GM19240 (cell line): ENCODE data around the gene MAP1S.

Experiments
- DNase-seq: peaks from one replicate; pipeline ENCODE4 v3.0.0; 2011; ENCODE audit warnings: low spot score; ENCODE audit not compliant: insufficient read length

Gene MAP1S

DNA sequence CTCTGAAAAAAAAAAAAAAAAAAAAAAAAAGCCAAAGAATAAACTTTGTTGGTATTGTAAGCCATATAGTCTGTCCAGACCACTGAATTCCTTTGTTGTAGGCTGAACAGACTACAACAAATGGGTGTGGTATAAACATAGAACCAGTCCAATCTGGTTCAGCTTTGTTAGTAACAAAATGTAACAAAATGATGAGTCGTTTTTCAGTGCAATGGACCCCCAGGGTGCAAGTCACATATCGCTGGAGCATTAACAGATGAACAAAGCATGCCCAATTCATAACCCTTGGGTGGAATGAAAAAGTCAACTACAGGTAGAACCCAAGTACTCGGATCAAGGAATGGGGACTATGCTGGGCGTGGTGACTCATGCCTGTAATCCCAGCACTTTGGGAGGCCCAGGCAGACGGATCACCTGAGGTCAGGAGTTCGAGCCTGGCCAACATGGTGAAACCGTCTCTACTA lies 18.4 kb downstream of the MAP1S start:
- no peak for DNase-seq

GRCh38 chr19:17739121-17739875 lies 20.0 kb downstream of the MAP1S start:
- DNase-seq: no peak

DNA sequence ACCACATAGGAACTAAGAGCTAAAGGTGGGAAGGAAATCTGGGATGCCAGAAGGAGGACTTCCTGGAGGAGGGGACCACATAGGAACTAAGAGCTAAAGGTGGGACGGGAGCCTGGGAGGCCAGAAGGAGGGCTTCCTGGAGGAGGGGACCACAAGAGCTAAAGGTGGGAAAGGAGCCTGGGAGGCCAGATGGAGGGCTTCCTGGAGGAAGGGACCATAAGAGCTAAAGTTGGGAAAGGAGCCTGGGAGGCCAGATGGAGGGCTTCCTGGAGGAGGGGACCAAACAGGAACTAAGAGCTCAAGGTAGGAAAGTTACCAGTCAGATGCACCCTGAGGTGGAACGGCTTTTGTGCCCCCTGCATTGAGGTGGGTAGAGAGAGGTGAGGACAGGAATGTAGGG lies 22.2 kb downstream of the MAP1S start:
- DNase-seq: no peak

GRCh38 chr19:17743874-17744580 lies 24.7 kb downstream of the MAP1S start:
- no peak for DNase-seq

- peak; percentile 91 for DNase-seq
Observed at GRCh38 chr19:17747205-17748098, 28.2 kb downstream of the MAP1S start.

DNA sequence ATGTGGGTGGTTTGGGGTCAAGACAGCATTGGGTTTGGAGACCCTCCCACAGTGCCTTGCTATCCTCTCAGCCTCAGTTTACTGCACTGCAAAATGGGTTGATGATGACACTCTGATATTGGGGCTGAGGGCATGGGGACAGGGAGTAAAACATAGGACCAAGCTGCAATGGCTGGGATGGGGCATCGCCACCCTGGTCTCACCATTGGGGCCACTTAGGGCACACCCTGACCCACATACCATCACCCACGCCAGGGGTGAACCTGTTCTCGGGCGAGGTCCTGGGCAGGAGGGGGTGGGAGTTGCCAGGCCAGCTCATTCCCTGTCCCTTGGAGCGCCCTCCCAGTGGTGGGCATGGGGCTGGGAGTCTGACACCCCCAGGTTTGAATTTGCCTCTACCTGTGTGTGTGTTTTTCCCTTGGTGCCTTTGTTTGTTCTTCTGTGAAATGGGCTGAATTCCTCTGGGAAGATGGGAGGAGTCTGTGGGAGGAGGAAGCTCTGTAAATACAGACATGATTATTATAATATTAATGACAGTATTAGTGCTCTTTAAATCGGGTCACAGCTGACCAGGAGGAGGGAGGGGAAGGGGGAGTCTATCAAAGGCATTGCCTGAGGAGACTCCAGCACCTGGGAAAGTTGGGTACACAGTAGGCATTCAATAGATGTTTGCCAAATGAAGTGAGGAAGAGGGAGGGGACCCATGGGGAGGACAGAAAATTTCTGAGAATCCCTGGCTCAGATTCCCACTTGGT lies 29.8 kb downstream of the MAP1S start:
- DNase-seq: no peak

GRCh38 chr19:17749912-17750317 lies 30.6 kb downstream of the MAP1S start:
- no peak for DNase-seq

DNA sequence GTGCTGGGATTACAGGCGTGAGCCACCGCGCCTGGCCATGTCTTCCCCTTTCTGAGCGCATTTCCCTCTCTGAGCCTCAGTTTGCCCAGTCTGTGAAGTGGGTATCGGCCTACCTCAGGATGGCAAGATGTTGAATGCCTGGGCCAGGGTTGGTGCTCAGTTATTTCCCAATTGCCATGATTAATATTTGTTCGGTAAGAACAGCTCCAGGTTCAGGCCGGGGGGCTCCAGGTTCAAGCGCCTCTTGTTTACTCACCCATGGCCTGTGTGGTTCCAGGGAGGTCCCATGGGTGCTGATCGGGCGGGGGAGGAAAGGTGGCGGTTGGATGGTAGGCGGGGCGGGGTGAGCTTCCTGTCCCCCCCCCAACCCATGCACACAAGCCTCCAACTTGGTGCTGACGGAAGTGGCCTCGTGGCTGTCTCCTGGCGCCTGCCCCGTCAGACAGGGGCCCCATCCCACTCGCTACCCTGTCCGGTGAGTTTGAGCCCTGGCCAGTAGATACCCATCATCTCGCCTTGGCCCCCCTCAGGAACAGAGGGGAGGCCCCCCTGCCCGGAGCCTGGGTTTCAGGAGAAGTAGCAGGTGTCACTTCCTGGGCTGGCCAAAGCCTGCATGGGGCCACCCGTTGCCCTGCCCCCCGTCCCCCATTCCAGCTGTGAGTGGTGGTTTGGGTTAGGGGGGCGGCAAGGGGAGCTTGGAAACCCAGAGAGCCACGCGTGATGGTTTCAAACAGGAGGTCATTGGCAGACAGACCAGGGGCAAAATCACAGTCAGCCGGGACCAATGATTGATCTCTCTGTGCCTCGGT lies 32.0 kb downstream of the MAP1S start, which contains the start of gene FCHO1:
Gene FCHO1, plus strand, starts transcription at position 375 of the 809 bp plus-strand sequence. CDS start 3,688 bp downstream, outside the sequence.
- peak; percentile 64 for DNase-seq

- no peak for DNase-seq
Observed at GRCh38 chr19:17751912-17752273, 32.6 kb downstream of the MAP1S start.

- no peak for DNase-seq
Observed at GRCh38 chr19:17752865-17753639, 33.8 kb downstream of the MAP1S start.

GRCh38 chr19:17753976-17754375 lies 34.7 kb downstream of the MAP1S start:
- DNase-seq: no peak

GRCh38 chr19:17754634-17755442 lies 35.6 kb downstream of the MAP1S start:
- no peak for DNase-seq

- DNase-seq: no peak
Observed at GRCh38 chr19:17755443-17755890, 36.2 kb downstream of the MAP1S start.

GRCh38 chr19:17755977-17756670 lies 36.8 kb downstream of the MAP1S start:
- peak; percentile 47 for DNase-seq

- DNase-seq: no peak
Observed at GRCh38 chr19:17757125-17757524, 37.8 kb downstream of the MAP1S start.

DNA sequence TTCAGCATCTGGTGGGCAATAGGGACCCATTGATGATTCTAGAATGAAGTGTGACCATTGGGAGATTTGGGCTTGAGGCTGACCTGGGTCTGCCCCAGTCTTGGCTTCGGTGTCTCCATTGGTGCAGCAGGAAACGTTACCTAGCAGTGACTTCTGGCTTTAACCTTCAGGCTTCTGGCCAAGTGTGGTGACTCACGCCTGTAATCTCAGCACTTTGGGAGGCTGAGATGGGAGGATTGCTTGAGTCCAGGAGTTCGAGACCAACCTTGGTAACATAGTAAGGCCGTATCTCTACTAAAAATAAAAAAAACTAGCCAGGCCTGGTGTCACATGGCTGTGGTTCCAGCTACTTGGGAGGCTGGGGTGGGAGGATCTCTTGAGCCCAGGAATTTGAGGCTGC lies 39.2 kb downstream of the MAP1S start:
- DNase-seq: no peak

DNA sequence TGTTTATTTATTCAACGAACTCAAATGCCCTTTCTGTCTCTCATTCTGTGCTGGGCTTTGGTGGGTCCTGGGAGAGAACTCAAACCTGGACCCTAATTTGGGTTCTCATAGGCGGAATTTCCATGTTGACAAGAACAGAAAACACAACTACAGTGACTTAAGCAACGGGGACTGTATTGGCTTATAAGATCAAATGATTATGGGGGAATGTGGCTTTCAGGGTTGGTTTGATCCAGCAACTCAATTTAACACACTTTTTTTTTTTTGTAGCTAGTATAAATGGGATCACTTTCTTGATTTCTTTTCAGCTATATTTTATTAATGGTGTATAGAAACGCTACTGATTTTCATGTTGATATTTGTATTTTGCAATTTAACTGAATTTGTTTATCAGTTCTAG lies 41.9 kb downstream of the MAP1S start:
- no peak for DNase-seq
